HG03469 (cell line): Measurements from ENCODE around the gene HSPA1A.
"Not testable (repeated sequence)": the region's sequence is repeated elsewhere in the genome, so short reads cannot be mapped to it uniquely, and the experiment has no call there.

Source experiments
- ATAC-seq: cut with Tn5 transposase; IDR thresholded peaks from one replicate; pipeline ENCODE4 v1.9.1; 2021; ENCODE audit warnings: mild to moderate bottlenecking, moderate library complexity, moderate number of reproducible peaks; ENCODE audit not compliant: unreplicated experiment

Gene HSPA1A

DNA sequence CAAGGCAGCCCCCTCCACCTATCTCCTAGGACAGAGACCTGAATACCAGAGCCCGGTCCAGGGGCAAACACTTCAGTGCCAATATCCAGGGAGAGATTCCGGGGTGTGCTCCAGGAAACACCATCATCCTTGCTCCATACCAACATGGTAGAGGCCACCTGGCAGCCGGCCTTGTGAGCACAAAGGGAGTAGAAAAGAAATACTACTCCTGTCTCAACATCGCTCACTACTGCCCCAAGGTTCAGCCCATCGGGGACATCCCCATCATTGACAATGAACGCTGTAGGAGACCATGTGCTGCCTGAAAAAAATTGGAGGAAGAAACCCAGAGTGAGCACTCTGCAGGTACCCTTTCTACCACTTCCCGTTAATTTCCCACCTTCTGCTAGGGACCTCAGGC is 45.8 kb downstream of the HSPA1A start:
- ATAC-seq = no peak

DNA sequence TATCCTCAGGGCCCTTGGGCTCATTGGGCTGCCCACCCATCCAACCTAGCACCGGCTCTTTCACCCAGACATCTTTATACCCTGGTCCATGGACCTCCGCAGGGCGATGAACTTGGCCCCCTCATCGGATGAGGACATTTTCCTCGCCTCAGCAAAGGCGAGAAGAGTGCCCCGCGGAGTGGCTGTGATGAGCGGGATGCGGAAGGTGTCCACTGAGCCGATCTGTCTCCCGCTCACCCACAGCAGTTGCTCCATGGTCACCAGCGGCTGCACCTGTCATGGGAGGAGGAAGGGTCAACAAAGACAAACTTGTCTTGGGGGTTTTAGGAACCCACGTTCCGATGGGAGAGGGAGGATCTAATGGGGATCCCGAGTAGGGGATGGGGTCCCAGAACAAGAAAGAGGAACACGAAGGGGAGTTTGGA is 46.6 kb downstream of the HSPA1A start:
- ATAC-seq = no peak

DNA sequence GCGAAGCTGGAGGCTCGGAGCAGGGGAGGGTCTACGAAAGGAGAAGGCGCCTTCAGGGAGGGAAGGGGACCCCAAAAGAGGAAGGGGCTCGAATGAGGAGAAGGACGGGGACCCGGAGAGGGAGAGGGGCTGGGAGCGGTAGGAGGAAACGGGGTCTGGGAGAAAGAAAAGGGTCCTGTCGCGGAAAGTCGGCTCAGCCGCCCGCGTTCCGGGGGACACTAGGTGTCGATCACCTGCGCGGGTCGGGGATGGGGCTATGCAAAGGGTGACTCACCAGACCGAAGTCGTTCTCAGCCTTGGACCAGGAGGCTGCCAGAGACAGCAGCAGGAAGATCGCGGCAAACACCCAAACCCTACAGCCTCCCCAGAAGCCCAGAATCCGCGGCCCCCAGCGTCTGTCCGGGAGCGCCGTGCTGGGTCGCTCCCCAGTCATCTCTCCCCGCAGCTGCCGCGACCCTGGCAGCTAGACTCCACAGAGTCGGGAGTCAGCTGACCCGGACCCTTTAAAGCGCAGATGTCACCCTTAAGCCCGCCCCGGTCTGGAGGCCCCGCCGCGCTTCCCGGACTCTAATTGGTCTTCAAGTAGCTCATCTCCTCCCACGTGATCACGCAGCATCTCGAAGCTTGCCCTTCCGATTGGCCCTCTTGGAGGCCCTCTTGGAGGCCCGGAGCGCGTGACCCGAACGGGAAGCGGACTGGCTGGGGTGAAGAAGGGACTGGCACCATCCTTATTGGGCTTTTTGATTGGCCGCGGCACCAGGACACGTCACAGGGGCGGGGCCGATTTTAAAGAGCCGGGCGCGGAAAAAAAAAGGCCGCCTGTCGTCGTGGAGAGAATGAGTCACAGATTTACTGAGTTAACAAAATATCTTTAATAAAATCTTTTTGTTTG is 47.2 kb downstream of the HSPA1A start, which contains the start of gene NEU1:
NEU1 (minus strand) TSS at position 478 of the 892 bp plus-strand sequence; CDS start at position 433, 45 bp downstream.
- peak; percentile 83 for ATAC-seq

DNA sequence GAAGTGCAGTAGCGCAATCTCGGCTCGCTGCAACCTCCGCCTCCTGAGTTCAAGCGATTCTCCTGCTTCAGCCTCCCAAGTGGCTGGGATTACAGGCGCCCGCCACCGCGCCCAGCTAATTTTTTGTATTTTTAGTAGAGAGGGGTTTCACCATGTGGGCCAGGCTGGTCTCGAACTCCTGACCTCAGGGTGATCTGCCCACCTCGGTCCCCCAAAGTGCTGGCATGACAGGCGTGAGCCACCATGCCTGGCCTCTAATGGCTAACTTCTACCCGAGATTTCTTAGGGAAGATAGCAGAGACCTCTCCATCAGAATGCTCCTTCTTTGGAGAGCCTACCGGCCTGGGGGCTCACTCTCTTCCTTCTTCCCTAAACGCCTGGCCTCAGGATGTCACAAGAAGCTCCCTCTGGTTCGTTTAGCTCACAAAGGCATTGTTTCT is 48.8 kb downstream of the HSPA1A start:
- ATAC-seq = not testable (repeated sequence)

DNA sequence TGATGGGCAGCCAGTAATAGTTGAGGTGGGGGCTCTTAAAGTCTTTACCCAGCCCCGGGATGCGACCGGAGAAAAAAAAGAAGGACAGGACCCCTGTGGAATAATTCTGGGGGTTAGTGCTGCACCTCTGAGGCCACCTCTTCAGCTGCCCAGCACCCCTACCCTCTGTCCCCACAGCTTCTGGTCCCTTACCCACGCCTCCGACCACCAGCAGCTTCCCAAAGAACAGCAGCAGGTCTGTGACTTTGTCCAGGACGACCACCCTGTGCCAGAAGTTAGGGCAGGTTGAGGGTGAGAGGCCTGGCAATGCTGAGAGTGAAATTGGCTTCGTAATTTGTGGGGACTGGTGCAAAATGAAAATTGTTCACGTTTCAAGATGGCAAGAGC is 49.5 kb downstream of the HSPA1A start:
- no peak for ATAC-seq

DNA sequence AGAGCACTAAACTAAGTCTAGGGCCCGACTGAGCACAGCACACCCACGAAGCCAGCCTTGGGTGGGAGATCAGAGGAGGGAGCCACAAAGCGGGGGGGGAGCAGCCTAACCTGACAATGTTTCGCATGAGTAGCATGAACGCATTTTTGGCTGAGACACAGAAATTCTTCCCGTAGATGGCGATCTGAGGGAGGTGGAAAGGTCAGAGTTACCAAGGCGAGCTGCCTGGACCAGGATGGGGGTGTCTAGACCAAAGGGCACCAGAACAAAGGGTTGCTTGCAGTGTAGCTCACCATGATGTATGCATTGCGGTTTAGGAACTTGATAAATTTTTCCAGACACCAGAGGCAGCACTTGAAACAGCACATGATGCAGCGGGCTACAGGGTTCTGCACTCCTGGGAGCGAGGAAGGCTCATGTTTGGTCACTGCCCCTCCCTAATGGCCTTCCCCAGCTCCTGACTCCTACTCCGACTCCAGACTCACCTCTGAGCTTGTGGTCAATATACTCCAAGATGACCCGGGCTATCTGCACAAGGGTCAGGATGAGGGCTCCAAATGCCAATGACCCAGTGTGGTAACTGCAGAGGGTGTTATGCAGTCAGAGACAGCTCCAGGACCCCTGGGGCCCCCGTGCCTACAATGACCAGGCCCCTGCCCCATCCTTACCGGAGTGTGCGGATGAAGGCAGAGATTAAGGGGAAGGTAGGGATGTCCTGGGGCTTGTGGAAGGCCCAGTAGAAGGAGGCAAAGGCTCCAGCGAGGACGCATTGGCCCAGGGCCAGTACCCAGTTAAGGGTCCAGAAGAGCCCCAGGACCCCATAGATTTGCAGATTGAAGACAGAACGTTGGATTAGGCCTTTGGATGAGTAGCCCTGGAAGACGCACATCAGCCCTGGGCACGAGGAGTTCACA is 50.1 kb downstream of the HSPA1A start:
- no peak for ATAC-seq
